Stimulated activated CD8-positive, alpha-beta memory T cell treated with anti-CD3 and anti-CD28 coated beads, Interleukin-4, amount 100 ng/mL, for 48 hours (primary cell): ENCODE results near the gene MAD1L1.

Experiments
- DNase-seq: peaks from one replicate; pipeline ENCODE4 v3.0.0-alpha.2; 2020

MAD1L1 gene

DNA sequence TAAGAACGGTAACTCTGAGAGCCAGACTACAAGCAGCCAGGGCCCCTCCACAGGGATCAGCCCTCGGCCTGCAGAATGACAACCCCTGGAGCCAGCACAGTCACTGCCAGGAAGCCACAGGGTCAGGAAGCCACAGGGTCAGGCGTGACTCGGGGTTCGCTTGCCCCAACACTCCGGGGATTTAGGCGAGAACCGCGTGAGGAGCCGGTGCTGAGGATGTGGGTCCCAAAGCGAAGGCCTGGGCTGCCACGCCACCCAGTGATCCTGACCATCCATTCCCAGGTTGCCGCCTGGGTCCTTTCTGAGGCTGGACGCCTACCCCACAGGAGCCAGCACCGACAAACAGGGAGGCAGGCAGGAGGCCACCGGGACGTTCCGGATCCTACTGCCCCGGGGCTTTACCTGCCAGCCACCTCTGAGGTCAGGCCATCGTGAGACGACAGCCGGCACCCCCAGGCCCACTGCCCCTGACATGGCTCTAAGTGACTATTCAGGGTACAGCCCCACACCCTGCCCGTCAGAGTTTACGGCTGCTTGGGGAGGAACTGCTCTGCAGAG, 334.0 kb downstream of the MAD1L1 start:
- no peak for DNase-seq

DNA sequence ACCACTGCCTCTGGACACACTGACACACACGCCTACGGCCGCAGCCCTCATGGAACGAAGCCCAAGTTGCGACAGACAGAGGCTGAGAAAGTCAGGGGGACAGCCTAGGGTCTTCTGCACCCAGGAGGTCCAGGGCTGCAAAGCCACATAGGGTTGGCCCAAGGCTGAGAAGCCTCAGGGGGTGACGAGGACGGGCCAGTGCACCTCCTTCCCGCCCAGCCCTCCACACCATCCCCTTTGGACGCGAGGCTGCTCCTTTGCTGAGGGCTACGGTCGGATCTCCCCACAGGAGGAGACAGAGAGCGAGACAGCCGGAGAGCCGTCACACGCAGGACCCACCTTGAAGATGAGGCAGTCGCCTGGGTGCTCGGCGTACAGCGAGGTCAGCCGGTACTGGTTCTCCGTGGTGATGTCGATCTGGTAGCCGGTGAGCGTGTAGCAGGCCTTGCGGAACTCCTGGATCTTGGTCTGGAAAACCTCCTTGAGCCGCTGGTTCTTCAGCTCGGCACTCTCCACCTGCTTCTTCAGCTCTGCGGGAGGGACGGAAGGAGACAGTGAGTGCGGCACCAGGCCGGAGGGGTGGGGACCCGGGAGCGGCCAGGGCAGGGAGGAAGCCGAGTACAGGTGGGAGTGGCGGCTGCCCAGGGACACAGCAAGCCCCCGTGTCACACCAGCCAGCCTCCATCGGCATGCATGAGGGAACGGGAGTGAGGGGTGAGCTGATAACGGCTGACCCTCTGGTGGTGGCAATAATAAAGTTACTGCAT, 334.7 kb downstream of the MAD1L1 start:
- DNase-seq: no peak

DNA sequence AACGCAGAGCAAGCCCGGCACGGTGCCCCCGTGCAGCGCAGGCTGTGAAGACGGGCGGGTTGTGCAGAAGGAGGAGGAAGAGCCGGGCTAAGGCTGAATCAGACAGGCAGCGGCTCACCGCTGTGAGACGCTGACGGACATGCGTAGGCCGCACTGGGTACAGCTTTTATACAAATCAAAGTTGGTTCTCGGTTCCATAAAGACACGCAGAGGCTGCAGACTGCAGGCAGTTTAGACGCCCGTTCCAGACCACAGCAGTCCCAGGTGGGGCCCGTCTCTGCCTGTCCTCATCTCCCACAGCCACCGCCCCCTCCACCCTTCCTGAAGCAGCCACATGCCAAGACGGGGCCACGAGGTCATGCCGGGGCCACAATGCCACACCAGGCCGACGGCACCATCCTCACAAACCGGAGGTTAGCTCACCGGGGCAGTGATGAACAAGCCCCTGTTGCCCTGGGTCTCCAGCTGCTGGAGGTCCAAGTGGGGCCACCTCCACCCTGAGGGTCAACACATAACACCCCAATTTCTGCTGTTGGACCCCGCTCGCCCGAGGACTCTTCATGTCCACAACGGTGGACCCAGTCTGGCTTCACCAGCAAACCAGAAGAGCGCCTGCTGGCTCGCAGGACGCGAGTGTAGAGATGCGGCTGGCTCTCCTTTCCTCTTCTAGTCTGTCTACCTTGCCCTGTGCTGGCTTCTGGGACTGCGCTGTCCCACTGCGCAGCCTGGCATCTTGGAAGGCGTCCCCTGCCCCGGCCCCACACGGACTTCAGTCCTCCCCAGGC, 335.5 kb downstream of the MAD1L1 start:
- DNase-seq: no peak

DNA sequence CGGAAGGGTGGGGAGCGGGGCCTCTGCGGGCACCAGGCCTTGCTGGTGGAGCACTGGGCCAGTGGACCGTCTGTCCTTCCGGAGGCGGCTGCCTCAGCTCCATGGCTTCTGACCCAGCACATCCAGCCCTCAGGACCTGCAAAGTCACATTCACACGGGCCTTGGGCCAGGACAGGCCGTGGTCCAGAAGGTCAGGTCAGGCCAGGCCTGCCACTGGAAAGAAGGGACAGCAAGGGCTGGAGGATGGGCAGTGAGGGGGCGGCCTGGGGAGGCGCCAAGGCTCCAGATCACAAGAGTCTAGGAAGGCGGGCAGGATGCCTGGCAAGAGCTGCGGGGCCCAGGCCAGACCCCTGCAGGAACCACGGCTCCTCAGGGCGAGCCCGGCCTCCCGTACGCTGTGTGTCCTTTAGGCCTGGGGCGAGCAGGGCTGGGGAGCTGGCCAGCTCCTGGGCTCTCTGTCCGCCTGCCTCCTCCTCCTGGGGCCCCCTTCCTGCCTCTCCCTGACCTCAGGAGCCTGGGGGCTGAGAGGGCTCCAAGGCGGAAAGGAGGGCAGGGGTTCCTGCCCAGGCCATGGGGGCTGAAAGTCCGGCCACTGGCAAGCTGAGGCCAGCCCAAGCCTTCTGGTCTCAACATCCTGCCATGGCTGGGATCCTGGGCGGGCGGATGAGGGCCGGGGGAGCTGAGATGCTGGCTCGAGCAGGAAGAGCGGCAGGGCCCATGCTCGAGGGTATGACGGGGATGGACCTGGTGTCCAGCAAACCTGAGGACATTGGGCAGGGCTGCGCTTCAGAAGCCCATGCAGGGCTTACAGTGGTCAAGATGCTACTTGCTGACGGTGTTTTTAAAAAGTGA, 336.9 kb downstream of the MAD1L1 start:
- no peak for DNase-seq

DNA sequence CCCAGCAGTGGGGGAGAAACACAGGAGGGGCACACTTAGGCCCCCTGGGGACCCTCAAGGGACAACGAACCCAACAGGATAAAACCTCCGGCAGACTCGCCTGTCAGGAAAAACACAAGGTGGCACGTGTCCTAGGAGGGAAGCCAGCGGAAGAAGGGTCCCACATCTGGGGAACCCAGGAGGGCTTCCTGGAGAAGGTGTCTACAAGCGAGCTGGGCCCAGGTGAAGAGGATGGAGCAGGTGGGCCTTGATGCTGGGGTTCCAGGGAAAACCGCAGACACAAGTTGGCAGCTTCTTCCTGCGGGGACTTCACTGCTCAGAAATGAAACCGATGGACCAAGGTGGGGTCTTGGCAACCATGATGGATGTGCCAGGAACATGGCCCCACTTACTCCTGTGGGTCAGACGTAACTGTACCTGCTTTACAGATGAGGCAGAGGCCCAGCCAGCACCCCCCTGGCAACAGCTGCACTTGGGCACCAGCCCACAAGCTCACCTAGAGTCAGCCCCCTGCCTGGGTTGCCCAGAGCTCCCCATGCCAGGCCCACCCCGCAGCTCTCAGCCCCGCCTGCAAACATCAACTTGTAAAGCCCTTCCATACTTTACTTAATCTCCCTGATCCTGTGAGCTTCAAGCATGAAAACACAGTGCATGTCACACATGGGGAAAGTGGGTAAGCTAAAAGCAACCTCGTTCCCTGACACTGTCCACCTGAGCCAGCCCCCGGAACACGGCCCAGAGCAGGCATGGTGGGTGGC, 337.7 kb downstream of the MAD1L1 start:
- no peak for DNase-seq

DNA sequence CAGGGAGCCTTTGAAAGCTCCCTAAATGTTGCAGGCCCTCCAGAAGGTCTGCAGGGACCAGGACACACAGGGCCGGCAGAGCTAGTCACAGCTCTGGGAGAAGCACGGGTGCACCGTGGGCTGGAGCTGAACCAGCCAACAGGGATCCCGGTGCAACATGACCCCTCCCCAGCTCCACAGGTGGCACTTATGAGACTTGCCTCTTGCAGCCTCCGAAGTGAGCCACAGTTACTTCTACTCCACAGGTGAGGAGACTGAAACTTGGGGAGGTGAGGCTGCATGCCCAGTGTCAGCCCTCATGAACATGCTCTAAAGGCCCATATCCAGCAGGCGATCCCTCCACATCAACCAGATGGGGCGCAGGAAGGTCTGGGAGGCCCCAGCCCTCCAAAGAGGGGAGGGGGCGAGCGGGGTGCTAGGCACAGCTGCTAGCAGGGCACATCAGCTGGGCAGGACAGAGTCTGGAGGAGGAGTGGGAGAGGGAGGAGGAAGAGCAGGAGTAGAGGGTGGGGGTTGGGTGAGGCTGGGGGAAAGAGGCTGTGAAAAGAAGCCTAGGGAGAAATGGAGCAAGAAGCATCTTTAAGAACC, 338.3 kb downstream of the MAD1L1 start:
- DNase-seq: no peak

DNA sequence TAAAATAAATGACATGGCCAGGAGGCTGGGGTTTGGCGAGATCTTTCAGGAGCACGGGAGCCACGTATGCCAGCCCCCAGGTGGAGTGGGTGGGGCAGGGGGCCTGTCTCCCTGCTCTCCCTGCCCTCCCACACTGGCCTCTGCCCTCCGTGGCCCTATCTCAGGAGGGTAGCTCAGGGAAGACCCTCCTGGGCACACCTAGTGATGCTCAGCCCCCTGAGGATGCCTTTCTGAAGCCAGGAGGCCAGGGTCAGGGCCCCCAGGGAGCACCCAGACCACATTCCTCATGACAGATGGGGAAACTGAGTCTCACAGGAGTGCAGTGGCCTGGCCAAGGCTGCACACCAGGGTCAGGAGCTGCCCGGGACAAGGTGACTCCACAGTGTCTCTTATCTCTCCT, 339.3 kb downstream of the MAD1L1 start:
- no peak for DNase-seq

DNA sequence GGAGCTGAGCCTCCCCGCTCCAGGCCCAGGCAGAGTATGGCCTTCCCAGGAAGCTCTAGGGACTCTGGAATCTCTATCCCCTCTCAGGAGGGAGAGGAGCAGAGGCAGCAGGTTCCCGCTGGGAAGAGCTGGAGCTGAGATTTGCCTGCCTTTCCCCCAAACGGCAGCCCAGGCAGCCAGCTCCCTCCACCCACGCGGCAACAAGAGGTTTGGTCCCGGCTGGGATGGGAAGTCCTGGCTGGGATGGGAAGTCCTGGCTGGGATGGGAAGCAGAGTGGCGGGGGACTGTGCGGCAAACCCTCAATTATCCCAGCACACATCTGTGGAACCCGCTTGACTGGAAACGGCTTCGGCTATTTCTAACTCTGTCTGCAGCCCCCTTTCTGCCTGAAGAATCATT, 339.7 kb downstream of the MAD1L1 start:
- DNase-seq: no peak

DNA sequence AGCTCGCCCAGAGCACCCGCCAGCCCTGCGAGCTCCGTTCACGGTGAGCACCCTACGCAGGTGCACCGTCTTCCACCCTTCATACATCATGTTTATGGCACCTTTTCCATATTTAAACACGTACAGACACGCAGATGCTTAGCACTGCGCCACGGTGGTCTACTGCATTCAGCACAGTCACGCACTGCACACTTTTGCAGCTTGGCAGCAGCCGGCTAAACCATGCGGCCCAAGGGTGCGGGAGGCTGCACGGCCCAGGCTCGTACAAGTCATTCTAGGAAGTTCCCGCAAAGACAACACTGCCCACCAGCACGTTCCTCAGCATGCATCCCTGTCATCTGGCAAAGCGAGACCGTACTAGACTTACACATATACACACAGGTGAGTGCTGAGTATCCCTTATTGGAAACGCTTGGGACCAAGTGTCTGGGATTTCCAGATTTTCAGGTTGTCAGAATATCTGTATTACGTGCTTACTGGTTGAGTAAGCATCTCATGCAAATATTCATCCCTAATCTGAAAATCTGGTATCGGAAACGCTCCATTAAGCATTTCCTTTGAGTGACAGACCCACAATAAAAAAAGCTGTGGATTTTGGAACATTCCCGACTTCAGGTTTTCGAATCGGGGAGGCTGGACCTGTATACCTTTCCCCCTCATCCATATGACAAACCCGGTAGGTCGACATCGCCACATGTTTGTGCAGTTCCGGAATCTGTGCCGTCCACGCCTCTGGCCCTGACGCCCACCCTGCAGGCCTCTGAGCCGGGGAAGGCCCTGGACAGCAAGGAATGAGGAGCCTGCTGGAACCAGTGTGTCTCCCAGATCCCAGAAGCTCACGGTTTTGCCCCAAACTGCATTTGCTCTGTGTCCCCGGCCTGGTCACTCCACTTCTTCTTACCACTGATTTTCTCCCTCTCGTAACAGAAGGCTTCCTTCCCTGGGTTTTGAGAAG, 340.5 kb downstream of the MAD1L1 start:
- DNase-seq: no peak

DNA sequence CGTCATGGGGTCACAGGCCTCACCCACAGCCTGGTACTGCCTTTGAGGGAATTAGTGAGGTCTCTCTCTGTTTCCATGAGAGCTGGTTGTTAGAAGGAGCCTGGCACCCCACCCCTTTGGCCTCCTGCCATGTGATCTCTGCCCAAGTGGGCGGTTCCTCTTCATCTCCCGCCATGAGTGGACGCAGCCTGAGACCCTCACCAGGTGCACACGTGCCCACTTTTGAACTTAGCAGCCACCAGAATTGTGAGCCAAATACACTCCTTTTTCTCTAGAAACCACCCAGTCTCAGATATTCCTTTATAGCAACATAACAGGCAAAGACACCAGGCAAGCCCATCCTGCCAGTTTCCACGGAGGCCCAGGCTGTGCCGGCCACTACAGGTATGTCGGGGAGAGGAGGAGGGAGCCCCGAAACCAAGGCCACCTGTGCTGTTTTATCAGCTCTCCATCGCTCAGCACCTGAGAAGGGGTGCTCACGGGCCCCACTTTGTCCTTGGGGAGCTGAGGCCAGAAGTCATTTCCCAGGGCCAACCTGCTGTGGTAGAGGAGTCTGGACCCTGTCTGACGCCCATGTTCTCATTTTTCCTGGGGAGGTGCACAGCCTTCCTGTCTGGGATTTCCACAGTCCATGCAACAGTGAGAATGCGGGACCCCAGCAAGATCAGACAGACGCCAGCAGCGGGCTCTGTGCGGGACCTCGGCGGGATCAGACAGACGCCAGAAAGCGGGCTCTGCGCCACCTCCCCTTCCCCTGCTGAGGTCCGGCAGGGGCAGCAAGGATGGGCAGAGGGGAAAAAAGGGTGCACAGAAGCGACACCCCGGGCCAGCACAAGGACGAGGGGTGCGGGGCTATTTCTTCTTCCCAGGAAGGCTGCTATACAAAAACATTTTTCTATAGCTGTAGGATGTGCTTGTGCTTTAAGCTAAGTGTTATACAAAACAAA, 342.2 kb downstream of the MAD1L1 start:
- DNase-seq: no peak

DNA sequence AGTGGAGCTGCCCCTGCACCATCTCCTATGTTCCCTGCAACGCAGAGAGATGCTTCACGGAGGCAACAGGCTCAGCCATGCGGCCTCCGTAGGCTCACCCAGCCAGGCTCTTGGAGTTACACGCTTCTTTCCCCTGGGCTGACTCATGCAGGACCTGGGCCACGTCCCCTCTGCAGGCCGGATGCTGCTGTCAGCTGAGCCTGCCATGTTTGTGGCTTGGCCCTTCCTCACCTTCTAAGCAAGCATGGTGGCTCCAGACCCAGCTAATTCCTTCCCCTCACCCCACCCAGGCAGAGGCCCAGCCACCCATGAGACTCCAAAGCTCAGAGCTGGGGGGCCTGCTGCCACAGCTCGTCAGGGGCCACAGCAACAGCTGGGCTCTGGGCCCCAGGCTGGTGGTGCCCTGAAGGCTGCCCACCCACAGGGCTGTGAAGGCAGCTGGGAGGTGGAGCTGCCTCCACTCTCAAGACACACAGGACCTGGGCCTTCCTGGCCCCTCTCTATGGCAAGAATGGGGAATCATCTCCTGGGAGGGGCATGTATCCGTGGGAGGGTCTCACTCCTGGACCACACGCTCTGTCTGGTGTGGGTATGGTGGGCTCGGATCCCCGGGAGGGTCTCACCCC, 343.1 kb downstream of the MAD1L1 start:
- DNase-seq: no peak

DNA sequence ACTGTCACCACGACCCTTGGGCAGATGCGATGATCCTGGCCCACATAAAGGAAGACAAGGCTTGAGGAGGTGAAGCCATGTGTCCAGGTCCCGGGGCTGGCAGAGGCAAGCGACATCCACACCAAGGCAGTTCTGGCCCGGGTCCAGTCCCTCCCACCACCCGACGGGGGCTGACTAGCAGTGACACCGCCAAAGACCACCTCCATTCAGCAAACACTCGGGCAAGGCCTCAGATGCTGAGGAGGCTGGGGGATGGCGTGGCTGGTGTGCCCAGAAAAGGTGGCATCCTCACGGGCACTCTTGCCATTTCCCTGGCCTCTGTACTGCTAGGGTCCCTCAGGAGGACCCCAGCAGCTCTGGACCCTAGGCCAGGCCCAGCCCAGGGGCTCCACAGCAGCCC, 343.7 kb downstream of the MAD1L1 start:
- no peak for DNase-seq

DNA sequence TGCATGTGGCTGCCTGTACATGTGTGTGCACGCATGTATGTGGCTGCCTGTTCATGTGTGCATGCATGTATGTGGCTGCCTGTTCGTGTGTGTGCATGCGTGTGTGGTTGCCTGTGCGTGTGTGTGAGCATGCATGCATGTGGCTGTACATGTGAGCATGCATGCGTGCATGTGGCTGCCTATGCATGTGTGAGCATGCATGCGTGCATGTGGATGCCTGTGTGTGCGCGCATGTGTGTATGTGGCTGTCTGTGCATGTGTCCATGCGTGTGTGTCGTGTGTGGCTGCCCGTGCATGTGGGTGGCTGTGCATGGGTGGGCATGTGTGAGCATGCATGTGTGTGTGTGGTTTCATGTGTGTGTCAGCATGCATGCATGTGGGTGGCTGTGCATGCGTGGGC, 344.3 kb downstream of the MAD1L1 start:
- no peak for DNase-seq

DNA sequence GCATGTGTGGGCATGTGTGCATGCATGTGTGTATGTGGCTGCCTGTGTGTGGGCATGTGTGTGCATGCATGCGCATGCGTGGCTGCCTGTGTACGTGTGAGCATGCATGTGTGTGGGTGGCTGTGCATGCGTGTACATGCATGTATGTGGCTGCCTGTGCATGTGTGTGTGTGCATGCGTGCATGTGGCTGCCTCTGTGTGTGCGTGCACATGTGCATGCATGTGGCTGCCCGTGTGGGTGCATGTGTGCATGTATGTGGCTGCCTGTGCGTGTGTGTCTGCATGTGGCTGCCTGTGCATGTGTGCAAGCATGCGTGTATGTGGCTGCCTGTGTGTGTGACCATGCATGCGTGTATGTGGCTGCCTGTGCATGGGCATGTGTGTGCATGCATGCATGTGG, 345.5 kb downstream of the MAD1L1 start:
- no peak for DNase-seq

DNA sequence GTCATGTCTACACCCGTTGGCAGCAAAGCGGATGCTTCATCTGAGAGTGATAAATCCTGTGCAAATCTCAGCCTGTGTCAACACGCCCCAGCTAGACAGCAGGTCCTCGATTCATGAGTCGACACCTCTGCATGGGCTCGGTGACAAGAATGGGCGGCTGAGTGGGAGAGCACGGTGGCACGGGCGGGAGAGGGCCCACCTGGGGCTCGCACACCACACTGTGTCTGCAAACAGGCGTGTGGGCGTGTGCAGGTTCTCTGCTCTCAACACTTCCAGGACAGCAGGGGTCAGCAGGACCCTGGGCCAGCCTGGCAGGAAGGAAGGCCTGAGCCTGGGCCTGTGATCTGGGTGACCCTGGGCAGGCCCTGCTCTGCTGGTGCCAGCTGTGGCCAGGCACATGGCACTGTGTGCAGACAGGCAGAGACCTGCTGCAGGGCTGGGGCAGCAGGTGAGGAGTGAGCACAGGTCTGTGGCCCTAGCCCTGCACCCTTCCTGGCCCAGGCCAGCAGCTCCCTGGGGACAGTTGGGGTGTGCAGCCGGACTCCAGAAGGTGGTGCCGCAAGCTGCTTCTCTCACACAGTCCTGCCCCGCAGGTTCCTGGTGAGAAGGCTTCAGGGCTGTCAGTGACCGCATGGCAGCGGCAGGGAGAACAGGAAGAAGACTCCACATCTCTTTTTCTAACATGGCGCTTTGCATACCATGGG, 346.2 kb downstream of the MAD1L1 start:
- DNase-seq: no peak

DNA sequence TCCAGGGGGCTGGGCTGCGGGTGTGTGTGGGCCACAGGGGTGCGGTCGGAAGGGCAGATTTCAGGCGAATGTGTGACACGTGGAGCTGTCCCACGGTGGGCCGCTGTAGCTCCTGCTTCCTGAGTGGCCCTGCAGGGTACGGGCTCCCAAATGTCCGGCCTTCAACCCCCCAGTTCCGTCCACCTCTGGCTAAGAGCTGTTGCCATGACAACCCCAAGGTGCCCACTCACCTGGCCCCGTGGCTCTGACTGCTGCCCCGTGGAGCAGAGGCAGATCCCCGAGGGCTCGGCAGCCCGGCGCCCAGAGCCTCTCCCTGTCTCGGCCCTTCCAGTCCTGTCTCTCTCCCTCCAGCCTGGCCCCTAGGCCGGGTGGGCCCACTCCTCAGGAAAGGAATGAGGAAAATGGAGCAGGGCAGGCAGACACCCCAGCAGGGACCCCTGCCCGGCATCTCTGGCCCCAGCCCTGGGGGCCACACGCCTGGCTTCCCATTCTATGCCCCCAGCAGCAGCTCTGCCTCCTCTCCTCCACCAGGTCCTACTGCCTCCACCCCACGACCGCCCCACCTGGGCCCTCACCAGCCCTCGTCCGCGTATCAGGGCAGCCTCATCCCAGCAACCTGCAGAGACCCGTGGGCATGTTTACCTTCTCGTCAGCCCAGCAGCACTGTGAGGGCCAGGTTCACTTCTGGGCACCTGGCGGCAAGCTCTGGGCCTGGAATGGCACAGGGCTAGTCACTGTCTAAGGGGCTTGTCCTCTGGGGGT, 347.1 kb downstream of the MAD1L1 start:
- DNase-seq: no peak

DNA sequence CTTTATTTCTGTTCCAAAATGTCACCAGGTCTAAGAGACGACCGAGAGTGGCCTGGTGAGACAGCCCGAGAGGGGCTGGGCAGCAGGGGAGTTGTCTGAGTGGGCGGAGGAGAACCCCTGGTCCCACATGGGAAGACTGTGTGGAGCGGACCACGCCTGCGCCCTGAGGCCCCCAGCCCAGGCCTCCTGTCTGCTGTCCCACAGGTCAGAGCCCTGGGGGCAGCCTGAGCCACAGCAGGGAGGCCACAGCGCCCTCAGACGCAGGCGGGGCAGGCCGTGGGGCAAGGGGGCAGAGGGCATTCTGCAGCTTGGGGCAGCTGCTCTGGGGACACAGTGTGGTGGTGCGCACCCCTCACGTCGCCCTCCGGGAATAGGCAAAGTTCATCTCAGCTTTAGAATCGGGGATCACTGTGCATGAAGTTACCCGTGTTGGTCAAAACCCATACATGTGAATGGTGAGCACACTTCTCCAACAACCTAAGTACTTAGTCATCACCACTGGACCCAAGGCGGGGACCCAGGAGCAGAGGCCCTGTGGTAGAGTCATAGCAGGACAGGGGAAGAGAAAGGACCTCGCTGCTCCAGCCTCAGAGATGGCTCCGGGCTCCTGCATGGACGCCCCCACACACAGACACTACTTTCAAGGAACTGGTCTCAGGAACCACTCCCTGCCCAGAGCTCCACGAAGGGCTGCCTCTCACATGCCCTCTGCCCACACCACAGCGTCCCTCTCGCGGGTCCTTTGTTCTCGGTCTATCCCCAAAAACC, 348.0 kb downstream of the MAD1L1 start:
- DNase-seq: no peak
